IMR-90 (cell line): ENCODE measurements around the gene SPPL2C. TPM values are rescaled to one million over a fixed set of nuclear protein-coding genes. Genes with fewer than 3 reads are reported as not detected.

Experiments used
- ATAC-seq: fragments of 200-7000 bp; cut with Tn5 transposase; 2 replicates; pipeline ENCODE4 v1.9.1; 2020; ENCODE audit warnings: low read depth, mild to moderate bottlenecking, moderate library complexity
- BruUV-seq: library from RNA; stranded (reverse); fragments of 400-500 nt; replicated peaks from 2 replicates; lab custom pipeline; 2021; lab: Mats Ljungman, UMichigan
- CTCF ChIA-PET: fragments of 300-600 bp; formaldehyde crosslinking; extraction: SDS; loops from one replicate; lab custom pipeline; 2021; ENCODE audit warnings: antibody characterized with exemption; lab: Yijun Ruan, JAX
- POLR2A ChIA-PET: fragments of 300-600 bp; sonication (Branson Sonifier 250); formaldehyde crosslinking; loops from one replicate; lab custom pipeline; 2022; ENCODE audit warnings: antibody characterized with exemption; ENCODE audit not compliant: unreplicated experiment; lab: Charles Lee
- DNase-seq: peaks from one replicate; pipeline ENCODE4 v3.0.0; 2013
- H2AFZ ChIP-seq: replicated peaks from 2 replicates; pipeline ENCODE3; 2013; ENCODE audit warnings: low read length, mild to moderate bottlenecking; ENCODE audit not compliant: poor library complexity
- H2AK5ac ChIP-seq: 2 replicates; pipeline ENCODE4 v1.6.1; 2013; ENCODE audit warnings: low read depth, low read length, inconsistent platforms
- H2AK9ac ChIP-seq: replicated peaks from 2 replicates; pipeline ENCODE3; 2013; ENCODE audit warnings: mild to moderate bottlenecking, low read depth, low read length, moderate library complexity; ENCODE audit not compliant: poor library complexity
- H2BK120ac ChIP-seq: 2 replicates; pipeline ENCODE4 v1.6.1; 2013; ENCODE audit warnings: low read depth, low read length, inconsistent platforms
- H2BK15ac ChIP-seq: 3 replicates; pipeline ENCODE4 v1.6.1; 2013; ENCODE audit warnings: low read depth, low read length, inconsistent platforms
- H2BK20ac ChIP-seq: 2 replicates; pipeline ENCODE4 v1.6.1; 2013; ENCODE audit warnings: low read depth, mild to moderate bottlenecking, inconsistent platforms, low read length, moderate library complexity
- H2BK5ac ChIP-seq: 2 replicates; pipeline ENCODE4 v1.6.1; 2013; ENCODE audit warnings: mild to moderate bottlenecking, low read depth, low read length, inconsistent platforms; ENCODE audit not compliant: poor library complexity, severe bottlenecking
- H3K14ac ChIP-seq: replicated peaks from 2 replicates; pipeline ENCODE4 v1.6.1; 2013; ENCODE audit warnings: low read depth, low read length, inconsistent platforms
- H3K18ac ChIP-seq: 2 replicates; pipeline ENCODE4 v1.6.1; 2013; ENCODE audit warnings: low read depth, low read length, control low read depth
- H3K23ac ChIP-seq: 2 replicates; pipeline ENCODE4 v1.6.1; 2013; ENCODE audit warnings: low read depth, low read length, inconsistent platforms
- H3K27ac ChIP-seq: 2 replicates; pipeline ENCODE4 v1.5.1; 2013; ENCODE audit warnings: mild to moderate bottlenecking, control low read depth, low read length; ENCODE audit not compliant: insufficient read depth
- H3K27me3 ChIP-seq: 2 replicates; pipeline ENCODE4 v1.6.1; 2013; ENCODE audit warnings: low read length; ENCODE audit not compliant: control insufficient read depth, insufficient read depth
- H3K36me3 ChIP-seq: 2 replicates; pipeline ENCODE4 v1.6.1; 2013; ENCODE audit warnings: low read length, mixed read lengths; ENCODE audit not compliant: control insufficient read depth, insufficient read depth
- H3K4ac ChIP-seq: 2 replicates; pipeline ENCODE4 v1.6.1; 2013; ENCODE audit warnings: low read depth, low read length, inconsistent platforms
- H3K4me1 ChIP-seq: 2 replicates; pipeline ENCODE4 v1.6.1; 2013; ENCODE audit warnings: low read length, mixed read lengths; ENCODE audit not compliant: control insufficient read depth, insufficient read depth
- H3K4me2 ChIP-seq: 2 replicates; pipeline ENCODE4 v1.6.1; 2013; ENCODE audit warnings: low read depth, mild to moderate bottlenecking, control low read depth, low read length, moderate library complexity
- H3K4me3 ChIP-seq: 2 replicates; pipeline ENCODE4 v1.5.1; 2013; ENCODE audit warnings: low read depth, mild to moderate bottlenecking, control low read depth, low read length, moderate library complexity; ENCODE audit not compliant: insufficient read depth
- H3K56ac ChIP-seq: 2 replicates; pipeline ENCODE4 v1.6.1; 2013; ENCODE audit warnings: low read length, inconsistent platforms; ENCODE audit not compliant: insufficient read depth; ENCODE audit errors: extremely low read depth
- H3K79me1 ChIP-seq, 2 experiments: 2 replicates each; pipeline ENCODE4 v1.6.1; 2013; ENCODE audit warnings: low read length in 2 of 2, inconsistent platforms in 1 of 2, low read depth in 1 of 2
- H3K9ac ChIP-seq: 2 replicates; pipeline ENCODE4 v1.6.1; 2013; ENCODE audit warnings: low read depth, low read length, control low read depth
- H3K9me1 ChIP-seq: 2 replicates; pipeline ENCODE4 v1.6.1; 2013; ENCODE audit warnings: low read length, inconsistent platforms; ENCODE audit not compliant: insufficient read depth
- H3K9me3 ChIP-seq: 2 replicates; pipeline ENCODE4 v1.6.1; 2013; ENCODE audit warnings: low read length; ENCODE audit not compliant: control insufficient read depth, insufficient read depth
- H4K20me1 ChIP-seq: 2 replicates; pipeline ENCODE4 v1.6.1; 2013; ENCODE audit warnings: low read length, inconsistent platforms; ENCODE audit not compliant: insufficient read depth
- H4K5ac ChIP-seq: 2 replicates; pipeline ENCODE4 v1.6.1; 2013; ENCODE audit warnings: mild to moderate bottlenecking, low read depth, low read length, control low read depth
- H4K8ac ChIP-seq, 2 experiments: 2 replicates each; pipeline ENCODE4 v1.6.1; 2013; ENCODE audit warnings: low read depth in 2 of 2, low read length in 2 of 2, control low read depth in 1 of 2, inconsistent platforms in 1 of 2
- H4K91ac ChIP-seq: 2 replicates; pipeline ENCODE4 v1.6.1; 2013; ENCODE audit warnings: low read depth, low read length, inconsistent platforms; ENCODE audit not compliant: insufficient read depth
- CEBPB ChIP-seq: IDR thresholded peaks from 2 replicates; pipeline ENCODE4 v1.6.1; 2012; ENCODE audit warnings: low read depth, low read length, improper control_type of control experiment
- CTCF ChIP-seq: conservative IDR thresholded peaks from 2 replicates; pipeline ENCODE4 v1.5.1; 2012; ENCODE audit warnings: mild to moderate bottlenecking, low read depth, low read length, improper control_type of control experiment
- FOS ChIP-seq: fragments of 150-350 bp; IDR thresholded peaks from 2 replicates; pipeline ENCODE4 v1.6.1; 2016; ENCODE audit warnings: low read depth, low read length
- MAFK ChIP-seq: IDR thresholded peaks from 2 replicates; pipeline ENCODE4 v1.6.1; 2012; ENCODE audit warnings: low read depth, low read length, improper control_type of control experiment
- MAZ ChIP-seq: IDR thresholded peaks from 2 replicates; pipeline ENCODE4 v1.6.1; 2012; ENCODE audit warnings: low read depth, mild to moderate bottlenecking, low read length, improper control_type of control experiment, moderate library complexity, borderline replicate concordance
- MXI1 ChIP-seq: IDR thresholded peaks from 2 replicates; pipeline ENCODE4 v1.6.1; 2012; ENCODE audit warnings: low read depth, mild to moderate bottlenecking, low read length, moderate library complexity, borderline replicate concordance
- POLR2A ChIP-seq: IDR thresholded peaks from 2 replicates; pipeline ENCODE4 v1.6.1; 2012; ENCODE audit warnings: mild to moderate bottlenecking, low read depth, low read length
- RCOR1 ChIP-seq: IDR thresholded peaks from 2 replicates; pipeline ENCODE4 v1.6.1; 2012; ENCODE audit warnings: mild to moderate bottlenecking, low read length, improper control_type of control experiment; ENCODE audit not compliant: insufficient replicate concordance
- RFX5 ChIP-seq: IDR thresholded peaks from 2 replicates; pipeline ENCODE4 v1.8.0; 2012; ENCODE audit warnings: low read depth, mild to moderate bottlenecking, low read length, moderate library complexity
- SMC3 ChIP-seq: fragments of 150-350 bp; IDR thresholded peaks from 2 replicates; pipeline ENCODE4 v1.6.1; 2016; ENCODE audit warnings: low read depth, mild to moderate bottlenecking, antibody characterized with exemption, low read length, moderate library complexity
- WGBS, 2 experiments: methylation state at CpG; one replicate each; pipeline versions ENCODE4 v1.1.5 to v1.1.7; 2013; ENCODE audit warnings: missing lambda C conversion rate in 2 of 2; ENCODE audit not compliant: insufficient read length in 1 of 2; ENCODE audit errors: extremely low coverage in 2 of 2; 5-methylcytosine and 5-hydroxymethylcytosine counted together
- dilution Hi-C: fragments of 300-500 bp; cut with HindIII; formaldehyde crosslinking; loops from one replicate; pipeline ENCODE4 v1.14.3; 2018; ENCODE audit warnings: low sequenced_read_pairs; ENCODE audit not compliant: unreplicated experiment
- in situ Hi-C: fragments of 300-500 bp; cut with MboI; formaldehyde crosslinking; loops from 3 replicates; pipeline ENCODE4 v1.14.3; 2019; ENCODE audit warnings: low sequenced_read_pairs, inconsistent platforms, mixed read lengths
- intact Hi-C: fragments of 100-400 bp; cut with micrococcal nuclease; formaldehyde crosslinking; loops from 2 replicates; pipeline ENCODE4 v1.10.0; 2022
- polyA plus RNA-seq, 3 experiments: library from polyadenylated mRNA; depleted of rRNA; stranded (reverse); fragments of >200 nt; gene quantifications; 2 replicates each; pipeline ENCODE4 v1.2.3, GENCODE V29; 2012; ENCODE audit warnings: low replicate concordance in 1 of 3
- total RNA-seq: library from RNA; depleted of rRNA; stranded (reverse); fragments of >200 nt; gene quantifications from 2 replicates; pipeline ENCODE4 v1.2.3, GENCODE V29; 2012
- TF ChIP-seq, protein P1 (sequence below): fragments of 150-350 bp; IDR thresholded peaks from 2 replicates; pipeline ENCODE4 v1.6.1; 2017; ENCODE audit warnings: mild to moderate bottlenecking, antibody characterized with exemption, low read length, low read depth

SPPL2C gene
- total and polyA plus RNA-seq, 2 of the 4 experiments (the other 2 are of a cell fraction) = not detected

GRCh38 chr17:45895304-45895968, 50.8 kb downstream of the SPPL2C start:
- POLR2A ChIA-PET = no interaction called here
- Histone ChIP-seq H2BK20ac (no peak overlapping the region), H4K8ac (no peak overlapping the region), H3K4ac (no peak overlapping the region), H2AFZ (peak overlapping the region; percentile 61), H3K4me3 (peak overlapping the region; percentile 75), H3K9me1 (no peaks in the 10 kb centered on the region), H3K9me3 (no peaks in the 10 kb centered on the region), H3K79me1 (no peaks in the 10 kb centered on the region), H3K4me2 (peak overlapping the region; percentile 88), H3K27me3 (peaks cover 52% of the 10 kb centered on the region), H3K36me3 (no peaks in the 10 kb centered on the region), H3K27ac (no peak overlapping the region), H2BK15ac (no peak overlapping the region), H3K23ac (no peak overlapping the region), H2AK9ac (no peak overlapping the region), H4K20me1 (no peaks in the 10 kb centered on the region), H2BK120ac (no peak overlapping the region), H3K4me1 (peaks cover 3% of the 10 kb centered on the region; the same call in 1 of the 2 replicates), H3K9ac (no peak overlapping the region), H3K56ac (no peak overlapping the region), H2AK5ac (no peak overlapping the region), H4K91ac (no peak overlapping the region), H3K14ac (no peak overlapping the region), H3K18ac (no peak overlapping the region), H4K5ac (no peak overlapping the region), H2BK5ac (no peak overlapping the region)
- dilution Hi-C loops = no loop called here
- in situ Hi-C loops = no loop called here
- ATAC-seq (no peak), DNase-seq (no peak)
- intact Hi-C loops = no loop called here
- BruUV-seq = no TSS peak
- TF ChIP-seq RFX5 (no peak), SMC3 (no peak), RCOR1 (no peak), POLR2A (no peak), FOS (no peak), MXI1 (no peak), MAFK (no peak), CEBPB (no peak), CTCF (no peak), MAZ (no peak)
- TF ChIP-seq, protein P1, sequence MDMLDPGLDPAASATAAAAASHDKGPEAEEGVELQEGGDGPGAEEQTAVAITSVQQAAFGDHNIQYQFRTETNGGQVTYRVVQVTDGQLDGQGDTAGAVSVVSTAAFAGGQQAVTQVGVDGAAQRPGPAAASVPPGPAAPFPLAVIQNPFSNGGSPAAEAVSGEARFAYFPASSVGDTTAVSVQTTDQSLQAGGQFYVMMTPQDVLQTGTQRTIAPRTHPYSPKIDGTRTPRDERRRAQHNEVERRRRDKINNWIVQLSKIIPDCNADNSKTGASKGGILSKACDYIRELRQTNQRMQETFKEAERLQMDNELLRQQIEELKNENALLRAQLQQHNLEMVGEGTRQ = no peak
- CTCF ChIA-PET = no interaction called here
- 2% methylated on average over 18 of the region's 63 CpGs; no CpG with 5 or more reads in 1 of the 2 experiments for WGBS, 2 experiments
